Duodenal mucosa (tissue), 2 donors: ENCODE results near the gene CAMK2B.

Experiments
- H3K27ac ChIP-seq: one replicate; pipeline ENCODE4 v1.7.0; 2013; ENCODE audit warnings: low read depth, low read length
- H3K27me3 ChIP-seq, 2 donors: one replicate each; pipeline ENCODE4 v1.7.0; 2013; ENCODE audit warnings: low read length in 2 of 2, control low read depth in 1 of 2; ENCODE audit not compliant: insufficient read depth in 2 of 2, control insufficient read depth in 1 of 2
- H3K36me3 ChIP-seq, 2 donors: one replicate each; pipeline ENCODE4 v1.7.0; 2013; ENCODE audit warnings: low read length in 2 of 2, control low read depth in 1 of 2; ENCODE audit not compliant: insufficient read depth in 2 of 2, control insufficient read depth in 1 of 2
- H3K4me1 ChIP-seq, 2 donors: one replicate each; pipeline ENCODE4 v1.7.0; 2013; ENCODE audit warnings: low read length in 2 of 2, control low read depth in 1 of 2; ENCODE audit not compliant: insufficient read depth in 2 of 2, control insufficient read depth in 1 of 2
- H3K4me3 ChIP-seq, 2 donors: one replicate each; pipeline ENCODE4 v1.7.0; 2013; ENCODE audit warnings: low read length in 2 of 2, low read depth in 1 of 2
- H3K9ac ChIP-seq, 2 donors: one replicate each; pipeline ENCODE4 v1.7.0; 2013; ENCODE audit warnings: low read length in 2 of 2, low read depth in 1 of 2
- H3K9me3 ChIP-seq, 2 donors: one replicate each; pipeline ENCODE4 v1.7.0; 2013; ENCODE audit warnings: low read length in 2 of 2, control low read depth in 1 of 2; ENCODE audit not compliant: control insufficient read depth in 1 of 2

Gene CAMK2B

DNA sequence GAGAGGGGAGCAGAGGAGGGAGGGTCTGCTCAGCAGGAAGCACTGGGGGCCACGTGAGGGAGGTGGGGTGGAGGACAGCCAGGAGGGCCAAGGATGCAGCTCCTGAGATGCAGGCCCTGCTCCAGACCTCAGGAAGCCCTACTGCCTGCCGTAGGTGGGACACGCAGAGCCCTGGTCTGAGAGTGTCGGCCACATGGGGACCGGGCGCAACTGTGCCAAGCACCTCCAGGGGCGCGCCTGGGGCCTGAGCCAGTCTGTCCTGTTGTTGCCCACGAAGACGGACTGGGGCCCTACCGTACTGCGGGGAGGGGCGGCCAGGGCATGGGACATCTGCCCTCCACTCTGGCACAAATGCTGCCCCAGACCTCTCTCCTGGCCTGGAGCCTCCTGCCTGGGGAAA is 93.0 kb downstream of the CAMK2B start:
- H3K27ac ChIP-seq = no peak overlapping the region
- no peaks in the 10 kb centered on the region for H3K27me3 ChIP-seq
- H3K4me1 ChIP-seq = no peaks in the 10 kb centered on the region
- H3K9me3 ChIP-seq = no peaks in the 10 kb centered on the region
- H3K36me3 ChIP-seq = no peaks in the 10 kb centered on the region
- H3K9ac ChIP-seq = no peak overlapping the region
- H3K4me3 ChIP-seq = no peak overlapping the region

DNA sequence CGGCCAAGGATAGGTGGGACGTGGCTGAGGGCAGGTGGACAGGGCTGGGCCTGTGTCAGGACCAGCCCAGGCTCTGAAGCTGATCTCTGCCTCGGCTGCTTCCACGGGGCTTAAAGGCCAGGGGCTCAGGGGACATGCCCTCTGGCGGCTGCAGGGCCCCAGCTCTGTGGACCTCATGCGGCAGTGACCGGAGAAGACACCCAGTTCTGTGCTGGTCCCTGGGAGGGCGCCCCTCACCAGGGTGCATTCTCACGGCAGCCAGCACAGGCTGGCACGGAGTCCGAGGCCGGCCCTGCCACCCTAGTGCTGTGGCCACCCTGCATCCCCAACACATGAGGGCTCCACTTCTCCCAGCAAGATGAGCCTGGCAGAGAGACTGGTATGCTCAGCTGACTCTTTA is 94.3 kb downstream of the CAMK2B start:
- Histone ChIP-seq H3K27me3 (peaks cover 0 to under 1% of the 10 kb centered on the region in 2 donors), H3K4me1 (no peaks in the 10 kb centered on the region), H3K9ac (no peak overlapping the region), H3K36me3 (no peaks in the 10 kb centered on the region), H3K4me3 (no peak overlapping the region), H3K9me3 (no peaks in the 10 kb centered on the region), H3K27ac (no peak overlapping the region)

DNA sequence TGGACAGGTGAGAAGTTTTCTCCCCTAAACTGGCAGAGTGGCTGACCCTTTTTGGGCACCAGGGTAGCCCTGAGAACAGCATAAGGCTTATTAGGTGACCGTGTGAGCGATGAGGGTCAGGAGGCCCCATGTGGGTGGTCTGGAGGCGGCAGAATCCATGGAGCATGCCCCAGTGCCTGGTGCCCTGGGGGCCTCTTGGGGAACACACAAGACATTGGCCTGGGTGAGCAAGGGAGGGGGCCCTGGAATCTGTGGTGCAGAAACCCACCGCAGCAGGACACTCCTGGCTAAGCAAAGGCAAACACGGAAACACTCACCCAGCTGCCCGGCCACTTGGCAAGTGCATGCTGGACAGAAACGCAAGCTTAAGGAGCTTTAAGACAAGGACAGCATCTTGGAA is 95.1 kb downstream of the CAMK2B start:
- Histone ChIP-seq H3K9ac (no peak overlapping the region), H3K36me3 (no peaks in the 10 kb centered on the region), H3K9me3 (no peaks in the 10 kb centered on the region), H3K27me3 (peaks cover 0 to 5% of the 10 kb centered on the region in 2 donors), H3K27ac (no peak overlapping the region), H3K4me3 (no peak overlapping the region), H3K4me1 (no peaks in the 10 kb centered on the region)

DNA sequence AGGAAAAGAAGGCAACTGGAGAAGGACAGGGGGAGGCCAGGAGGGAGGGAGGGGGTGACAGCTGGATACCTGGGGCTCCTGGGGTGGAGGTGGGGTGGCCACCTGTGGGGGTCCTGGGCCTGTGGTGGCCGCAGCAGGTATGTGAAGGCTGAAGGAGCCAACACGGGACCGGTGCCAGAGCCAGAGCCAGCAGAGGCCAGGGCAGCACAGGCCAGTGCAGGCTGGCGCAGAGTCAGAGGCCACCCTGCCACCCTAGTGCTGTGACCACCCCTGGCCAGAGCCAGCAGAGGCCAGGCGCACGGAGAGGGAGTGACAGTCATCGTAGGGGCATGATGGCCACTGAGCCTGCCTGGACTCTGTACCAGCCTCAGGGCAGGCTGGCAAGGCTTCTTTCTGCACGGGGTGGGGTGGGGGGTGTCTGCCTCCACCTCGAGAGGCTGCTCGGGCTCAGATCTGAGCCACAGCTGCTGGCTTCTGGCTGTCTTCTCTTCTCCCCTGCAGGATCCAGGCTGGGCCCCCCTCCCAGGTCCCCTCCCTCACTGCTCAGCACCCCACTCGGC is 95.8 kb downstream of the CAMK2B start:
- no peaks in the 10 kb centered on the region for H3K36me3 ChIP-seq
- H3K4me3 ChIP-seq = no peak overlapping the region
- H3K27me3 ChIP-seq = peaks cover 0 to 5% of the 10 kb centered on the region in 2 donors
- H3K9me3 ChIP-seq = no peaks in the 10 kb centered on the region
- no peaks in the 10 kb centered on the region for H3K4me1 ChIP-seq
- no peak overlapping the region for H3K27ac ChIP-seq
- H3K9ac ChIP-seq = no peak overlapping the region

DNA sequence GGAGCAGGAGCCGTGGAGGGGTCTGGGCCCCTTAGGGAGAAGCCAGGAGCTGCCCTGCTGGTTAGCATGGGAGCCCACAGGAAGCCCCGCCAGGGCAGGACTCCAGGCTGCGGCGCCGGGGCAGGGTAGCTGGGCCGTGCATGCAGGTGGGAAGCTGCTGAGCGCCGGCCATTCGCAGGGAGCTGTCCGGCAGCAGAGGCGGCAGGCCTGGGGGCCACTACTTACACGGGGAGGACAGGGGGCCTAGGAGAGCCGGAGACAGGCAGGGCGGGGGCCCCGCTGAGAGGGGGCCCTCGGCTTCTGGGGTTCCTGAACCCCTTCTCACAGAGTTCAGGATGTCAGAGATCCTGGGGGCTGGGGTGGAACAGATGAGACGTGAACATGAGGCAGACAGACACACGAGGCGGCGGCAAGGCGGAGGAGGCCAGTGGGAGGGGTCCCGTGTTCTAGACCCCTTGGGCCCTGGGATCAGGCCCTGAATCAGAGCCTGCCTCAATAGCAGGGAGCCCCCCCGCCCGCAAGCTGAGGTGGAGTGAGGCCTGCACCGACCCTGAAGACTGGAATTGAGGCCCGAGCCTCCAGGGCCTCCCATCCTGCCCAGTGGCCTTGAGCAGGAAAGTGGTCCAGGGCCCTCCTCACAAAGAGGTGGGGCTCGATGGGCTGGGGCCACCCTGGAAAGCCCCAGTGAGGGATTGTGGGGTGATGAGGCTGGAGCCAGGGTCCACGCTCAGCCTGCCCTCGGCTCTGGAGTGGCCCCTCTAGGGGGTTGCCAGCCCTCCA is 96.6 kb downstream of the CAMK2B start:
- Histone ChIP-seq H3K4me3 (no peak overlapping the region), H3K9ac (no peak overlapping the region), H3K27me3 (peaks cover 0 to 5% of the 10 kb centered on the region in 2 donors), H3K4me1 (no peaks in the 10 kb centered on the region), H3K27ac (no peak overlapping the region), H3K36me3 (no peaks in the 10 kb centered on the region), H3K9me3 (no peaks in the 10 kb centered on the region)

DNA sequence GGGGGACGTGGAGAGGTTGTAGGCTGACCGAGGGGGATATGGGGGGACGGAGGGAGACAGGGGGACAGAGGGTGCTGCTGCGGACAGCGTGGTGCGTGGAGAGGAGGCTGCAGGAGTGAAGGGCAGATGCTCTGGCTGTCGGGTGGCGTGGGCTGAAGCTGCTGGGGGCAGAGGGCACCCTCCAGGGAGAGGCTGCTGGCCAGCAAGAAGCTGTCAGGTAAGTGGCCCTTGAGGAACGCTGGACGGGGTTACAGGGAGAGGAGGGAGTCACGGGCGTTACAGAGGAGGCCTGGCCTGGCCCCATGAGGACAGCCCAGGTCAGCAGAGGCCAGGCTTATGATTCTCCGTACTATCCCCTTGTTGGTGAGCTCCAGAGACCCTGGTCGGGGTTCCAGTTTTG is 97.5 kb downstream of the CAMK2B start:
- Histone ChIP-seq H3K9me3 (no peaks in the 10 kb centered on the region), H3K4me1 (no peaks in the 10 kb centered on the region), H3K36me3 (no peaks in the 10 kb centered on the region), H3K27ac (no peak overlapping the region), H3K9ac (no peak overlapping the region), H3K4me3 (no peak overlapping the region), H3K27me3 (peaks cover 0 to 5% of the 10 kb centered on the region in 2 donors)

DNA sequence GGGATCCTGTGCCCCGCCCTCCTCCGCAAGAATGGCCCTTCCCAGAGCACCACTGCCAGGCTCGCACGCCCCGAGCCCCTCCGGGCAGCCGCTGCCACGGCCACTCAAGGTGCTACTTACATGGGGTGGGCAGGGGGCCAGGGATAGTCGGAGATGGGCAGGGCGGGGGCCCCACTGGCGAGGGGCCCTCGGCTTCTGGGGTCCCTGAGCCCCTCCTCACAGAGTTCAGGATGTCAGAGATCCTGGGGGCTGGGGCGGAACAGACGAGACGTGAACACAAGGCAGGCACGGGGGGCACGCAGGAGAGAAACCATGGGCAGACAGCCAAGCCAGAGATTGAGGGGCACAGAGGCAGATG is 99.0 kb downstream of the CAMK2B start:
- Histone ChIP-seq H3K9me3 (no peaks in the 10 kb centered on the region), H3K27ac (no peak overlapping the region), H3K4me3 (no peak overlapping the region), H3K36me3 (no peaks in the 10 kb centered on the region), H3K9ac (no peak overlapping the region), H3K27me3 (peaks cover 0 to 5% of the 10 kb centered on the region in 2 donors), H3K4me1 (no peaks in the 10 kb centered on the region)

DNA sequence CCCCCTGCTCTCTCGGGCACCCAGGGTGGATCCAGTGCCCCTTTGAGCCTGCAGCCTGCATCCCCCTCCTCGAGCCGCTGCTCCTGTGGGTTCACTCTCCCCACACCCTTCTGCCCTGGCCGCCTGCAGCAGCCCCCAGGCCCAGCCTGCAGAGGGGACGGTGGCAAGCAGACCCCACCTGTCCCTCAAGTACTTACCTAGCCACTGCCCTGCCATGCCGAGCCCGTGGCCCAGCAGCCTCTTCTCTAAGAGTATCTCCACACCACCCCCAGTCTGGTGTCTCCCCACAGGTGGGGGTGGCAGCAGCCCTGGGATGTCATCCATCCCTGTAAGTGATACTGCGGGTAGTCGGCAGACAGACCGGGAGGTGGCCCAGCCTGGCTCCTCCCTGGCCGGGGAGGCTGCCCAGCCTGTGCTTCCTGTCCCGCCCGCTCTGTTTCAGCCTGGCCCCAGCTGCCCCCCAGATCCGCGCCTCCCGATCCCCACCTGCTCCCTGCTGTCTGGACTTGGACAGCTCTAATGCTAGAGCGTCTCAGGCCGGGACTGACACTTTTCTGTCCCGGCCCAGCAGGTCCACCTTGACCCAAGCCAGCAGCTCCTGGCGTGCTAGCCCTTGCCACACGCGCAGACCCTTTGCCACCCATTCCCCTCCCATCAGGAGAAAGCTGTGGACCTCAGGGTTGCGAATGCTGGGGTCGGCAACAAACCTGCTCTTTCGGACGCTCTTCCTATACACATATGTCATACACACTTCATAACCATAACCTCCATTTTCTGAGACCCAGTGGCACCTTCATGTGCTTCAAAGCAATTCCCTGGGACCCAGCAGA is 99.6 kb downstream of the CAMK2B start:
- Histone ChIP-seq H3K9me3 (no peaks in the 10 kb centered on the region), H3K27me3 (peaks cover 0 to 5% of the 10 kb centered on the region in 2 donors), H3K9ac (no peak overlapping the region), H3K4me1 (no peaks in the 10 kb centered on the region), H3K27ac (no peak overlapping the region), H3K4me3 (no peak overlapping the region), H3K36me3 (no peaks in the 10 kb centered on the region)

DNA sequence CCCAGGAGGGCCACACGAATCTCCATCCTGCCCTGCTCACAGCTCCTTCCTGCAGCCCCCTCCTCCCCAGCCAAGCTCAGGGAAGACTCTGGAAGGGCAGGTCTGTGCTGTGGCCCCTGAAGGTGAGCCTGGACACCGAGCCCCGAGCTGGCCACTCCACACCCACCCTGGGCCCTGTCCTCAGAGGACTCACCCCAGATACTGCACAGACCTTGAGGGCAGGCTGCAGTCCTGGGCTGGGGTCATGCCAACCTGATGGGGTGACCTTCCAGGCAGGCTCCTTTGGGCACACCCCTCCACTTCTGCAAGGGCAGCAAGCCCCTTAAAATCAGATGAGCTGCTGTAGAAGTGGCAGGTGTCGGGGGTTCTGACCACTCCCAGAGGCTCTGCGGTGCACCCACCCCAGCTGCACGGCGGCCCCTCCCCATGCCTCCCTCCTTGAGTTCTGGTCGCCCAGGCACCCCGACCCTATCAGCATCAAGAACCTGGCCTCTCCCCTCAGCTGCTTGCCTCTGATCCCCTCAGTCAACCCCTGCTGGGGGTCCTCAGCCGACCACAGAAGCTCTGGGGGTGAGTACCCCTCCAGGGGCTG is 100.3 kb downstream of the CAMK2B start:
- H3K27me3 ChIP-seq = peaks cover 0 to 5% of the 10 kb centered on the region in 2 donors

More for the DNA sequence above, 100.3 kb downstream of the CAMK2B start:
- Histone ChIP-seq H3K4me3 (no peak overlapping the region), H3K27ac (no peak overlapping the region), H3K4me1 (no peaks in the 10 kb centered on the region), H3K9me3 (no peaks in the 10 kb centered on the region), H3K9ac (no peak overlapping the region), H3K36me3 (no peaks in the 10 kb centered on the region)
